G401.6 (cell line): ENCODE data around the gene ASAP2.

Source experiments
- FAIRE-seq: peaks from 2 replicates; lab custom pipeline; 2012; peaks lifted over from hg19 to GRCh38; lab: Jason Lieb, UNC

The ASAP2 gene

DNA sequence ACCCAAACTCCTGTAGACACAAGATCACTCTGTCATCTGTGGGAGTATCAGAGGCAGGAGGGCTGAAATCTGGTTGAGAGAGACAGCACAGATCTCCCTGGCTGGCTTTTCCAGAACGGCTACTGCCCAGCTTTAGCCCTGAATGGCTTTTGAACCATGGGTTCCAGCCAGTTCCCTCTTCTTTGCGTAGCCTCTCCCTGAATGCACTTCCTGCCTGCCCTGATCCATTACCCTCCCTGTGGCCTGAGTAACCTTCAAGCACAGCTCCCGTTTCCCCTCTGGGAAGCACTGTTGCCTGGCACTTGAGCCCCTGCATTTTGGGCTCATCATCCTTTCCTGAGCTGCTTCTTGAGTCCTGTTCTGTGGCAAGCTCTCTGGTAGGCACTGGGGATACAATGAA is 68.8 kb downstream of the ASAP2 start:
- FAIRE-seq: no peak

DNA sequence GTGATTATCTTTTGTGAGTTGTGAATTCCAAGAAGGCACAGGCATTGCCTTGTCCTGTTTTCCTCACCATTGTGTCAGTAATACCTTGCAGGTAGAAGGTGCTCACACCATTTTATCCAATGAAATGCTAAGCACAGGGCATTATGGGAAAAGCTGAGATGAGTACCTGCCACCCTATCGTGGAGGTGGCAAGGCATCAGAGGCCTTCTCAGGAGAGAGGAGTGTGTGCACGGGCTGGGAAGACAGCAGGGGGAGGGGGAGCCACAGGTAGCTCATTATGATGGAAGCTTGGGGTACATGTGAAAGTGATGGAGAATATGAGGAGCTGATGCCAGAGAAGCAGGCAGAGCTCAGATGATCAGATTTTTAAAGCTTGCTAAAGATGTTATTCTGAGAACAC is 69.5 kb downstream of the ASAP2 start:
- no peak for FAIRE-seq

DNA sequence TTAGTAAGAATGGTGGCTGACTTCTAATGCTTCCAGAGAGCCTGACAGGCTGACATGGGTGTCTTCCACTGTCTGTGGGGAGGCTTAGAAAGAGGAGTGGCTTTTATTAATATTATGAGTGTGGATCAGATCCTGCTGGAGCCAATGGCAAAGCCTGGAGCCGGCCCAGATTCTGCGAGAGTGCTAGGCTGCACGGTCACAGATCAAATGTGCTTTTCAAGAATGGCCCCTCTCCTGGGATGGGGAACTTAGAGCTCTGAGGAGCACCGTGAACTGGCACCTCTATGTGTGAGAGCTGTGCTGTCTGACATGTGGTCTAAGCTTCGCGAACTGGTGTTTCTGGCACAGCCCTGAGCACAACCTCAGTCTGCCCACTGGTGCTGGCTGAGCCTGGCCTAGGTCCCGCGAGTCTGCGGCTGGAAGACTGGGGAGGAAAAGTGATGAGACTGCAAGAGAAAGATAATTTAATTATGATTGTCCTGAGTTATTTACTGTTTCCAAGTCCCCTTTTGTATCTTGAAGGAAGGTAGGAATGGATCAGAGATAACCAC is 70.4 kb downstream of the ASAP2 start:
- no peak for FAIRE-seq

DNA sequence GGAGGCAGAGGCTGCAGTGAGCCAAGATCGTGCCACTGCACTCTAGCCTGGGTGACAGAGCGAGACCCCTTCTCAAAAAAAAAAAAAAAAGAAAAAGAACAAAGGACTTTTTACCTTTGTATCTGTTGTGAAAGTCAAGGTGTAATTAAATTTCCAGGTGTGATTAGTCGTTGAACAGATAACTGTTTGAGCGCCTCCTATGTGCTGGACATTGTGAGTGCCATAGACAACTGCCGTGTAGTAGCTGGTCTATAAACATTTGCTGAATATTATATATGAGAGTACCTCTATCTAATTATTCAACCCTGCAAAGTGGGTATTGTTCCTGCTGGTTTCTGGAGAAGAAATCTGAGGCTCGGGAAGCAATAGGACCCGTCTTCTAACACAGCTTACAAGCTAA is 71.8 kb downstream of the ASAP2 start:
- FAIRE-seq: no peak

DNA sequence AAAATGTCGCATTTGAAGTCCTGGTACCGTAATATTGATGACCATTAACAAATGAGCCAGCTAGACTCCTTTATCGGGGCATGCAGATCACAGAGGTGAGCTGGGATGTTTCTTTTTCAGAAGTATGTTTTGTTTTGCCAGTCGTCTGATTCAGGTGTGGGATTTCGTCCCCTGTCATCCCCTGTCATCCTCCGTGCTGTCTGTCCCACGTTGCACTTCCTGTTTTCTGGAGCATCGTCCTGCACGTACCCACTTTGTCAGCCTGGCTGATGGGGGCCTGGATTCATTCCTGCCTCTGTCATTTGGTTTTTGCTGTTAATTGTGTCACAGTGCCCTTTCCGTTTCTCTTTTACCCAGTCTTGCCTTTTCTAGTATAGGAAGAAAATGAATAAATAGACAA is 72.8 kb downstream of the ASAP2 start:
- FAIRE-seq: no peak

DNA sequence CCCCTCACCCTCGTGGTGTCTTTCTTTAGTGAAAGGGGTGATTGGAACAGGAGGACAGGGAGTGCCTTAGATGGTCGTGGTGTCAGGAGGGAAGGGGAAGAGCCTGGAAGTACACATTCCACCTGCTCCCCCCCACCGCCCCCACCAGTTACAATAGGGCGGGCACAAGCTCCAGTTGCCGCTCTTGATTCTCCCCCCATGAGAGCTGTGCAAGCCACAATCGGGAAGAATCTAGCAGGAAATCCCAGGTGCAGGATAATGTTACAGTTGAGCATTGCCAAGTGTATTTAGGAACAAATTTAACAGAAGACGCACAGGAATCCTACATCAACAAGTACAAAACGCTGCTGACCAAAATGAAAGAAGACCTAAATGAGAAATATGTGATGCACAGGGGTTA is 73.6 kb downstream of the ASAP2 start:
- no peak for FAIRE-seq

DNA sequence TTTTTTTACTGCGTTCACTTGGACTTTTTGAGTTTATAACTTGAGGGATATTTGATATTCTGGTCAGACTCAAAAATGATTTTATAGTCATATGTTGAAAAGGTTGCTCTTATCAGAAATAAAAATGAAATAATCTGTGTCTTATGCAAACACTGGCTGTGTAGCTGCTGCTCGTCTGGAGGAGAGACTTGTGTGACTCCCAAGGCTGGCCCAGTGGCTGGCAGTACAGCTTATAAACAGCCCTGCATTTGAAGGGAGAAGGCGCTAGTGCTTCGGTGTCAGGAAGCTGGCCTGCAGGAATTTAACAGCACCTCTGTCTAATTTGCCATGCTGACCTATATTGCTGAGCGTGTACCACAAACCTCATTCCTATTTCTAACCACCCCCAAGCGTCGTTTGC is 74.5 kb downstream of the ASAP2 start:
- FAIRE-seq: no peak

DNA sequence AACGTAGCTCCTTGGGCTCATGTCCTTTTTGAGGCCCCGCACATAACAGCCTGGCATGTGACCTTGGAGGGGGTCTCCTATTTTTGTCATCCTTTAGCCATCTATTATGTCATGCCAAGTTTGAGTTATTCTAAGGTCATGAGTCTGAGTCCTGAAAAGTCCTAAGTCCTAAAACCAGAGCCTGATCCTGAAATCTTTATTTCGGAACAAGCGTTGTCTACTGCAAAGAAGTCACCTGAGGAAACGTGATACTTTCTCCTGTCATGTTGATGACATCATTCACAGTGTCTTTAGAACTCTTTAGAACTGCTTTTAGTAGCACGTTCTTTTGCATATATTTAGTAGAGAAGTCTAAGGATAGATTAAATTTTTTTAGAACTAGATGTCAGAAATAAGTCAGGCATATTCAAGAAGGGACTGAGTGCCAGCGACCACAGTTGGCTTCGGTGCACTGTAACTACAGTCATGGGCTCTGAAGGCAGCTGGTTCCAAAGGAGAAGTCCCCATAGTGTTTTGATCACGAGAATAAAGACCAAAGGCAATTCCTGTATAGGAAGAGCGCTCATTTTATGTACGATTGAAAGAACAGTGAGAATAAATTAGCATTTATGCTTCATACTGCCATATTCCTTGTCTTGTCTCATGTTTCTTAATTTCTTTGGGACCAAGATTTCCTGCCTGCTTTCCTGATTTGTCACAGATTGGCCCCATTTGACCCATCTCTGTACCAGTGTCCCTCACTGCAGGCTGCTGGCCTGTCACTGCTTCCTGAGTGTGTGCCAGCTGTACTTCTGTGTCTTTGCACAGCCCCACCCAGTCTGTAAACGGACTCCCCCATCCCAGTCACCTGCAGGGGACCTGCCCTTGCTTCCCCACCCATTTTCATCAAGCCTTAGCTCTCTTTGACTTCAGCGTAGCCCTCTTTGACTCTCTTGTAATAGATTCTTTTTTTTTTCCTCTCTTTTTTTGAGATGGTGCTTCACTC is 75.8 kb downstream of the ASAP2 start:
- no peak for FAIRE-seq

DNA sequence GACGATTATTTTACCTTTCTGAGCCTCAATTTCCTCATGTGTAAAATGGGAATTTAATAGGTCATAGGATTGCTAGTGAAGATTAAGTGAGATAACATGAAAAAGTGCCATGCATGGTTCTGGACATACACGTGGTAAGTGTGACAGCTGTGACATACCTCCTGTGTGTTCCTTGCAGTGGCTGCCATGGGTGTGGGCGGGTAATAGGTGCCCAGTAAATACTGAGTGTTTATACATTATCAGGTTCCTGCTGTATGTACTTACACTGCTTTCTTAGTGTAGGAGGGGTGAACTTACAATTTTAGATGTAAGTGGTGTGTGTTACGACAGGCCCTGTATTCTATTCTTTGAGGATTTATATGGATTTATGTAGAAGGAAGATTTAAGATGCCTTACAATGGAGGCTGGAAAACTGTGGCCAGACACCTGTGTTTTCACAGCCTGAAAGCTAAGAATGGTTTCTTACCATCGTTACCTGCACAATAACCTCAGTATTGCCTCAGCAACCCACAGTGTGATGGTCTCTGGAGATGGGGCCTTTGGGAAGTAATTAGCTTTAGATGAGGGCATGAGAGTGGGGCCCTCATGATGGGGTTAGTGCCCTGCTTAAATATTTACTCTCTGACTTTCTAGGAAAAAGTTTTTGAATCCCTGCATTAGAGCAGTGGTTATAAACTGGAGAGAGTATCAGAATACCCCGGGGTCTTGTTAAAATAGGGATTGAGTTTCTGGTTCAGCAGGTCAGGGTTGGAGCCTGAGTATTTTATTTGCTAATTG is 78.1 kb downstream of the ASAP2 start:
- no peak for FAIRE-seq

DNA sequence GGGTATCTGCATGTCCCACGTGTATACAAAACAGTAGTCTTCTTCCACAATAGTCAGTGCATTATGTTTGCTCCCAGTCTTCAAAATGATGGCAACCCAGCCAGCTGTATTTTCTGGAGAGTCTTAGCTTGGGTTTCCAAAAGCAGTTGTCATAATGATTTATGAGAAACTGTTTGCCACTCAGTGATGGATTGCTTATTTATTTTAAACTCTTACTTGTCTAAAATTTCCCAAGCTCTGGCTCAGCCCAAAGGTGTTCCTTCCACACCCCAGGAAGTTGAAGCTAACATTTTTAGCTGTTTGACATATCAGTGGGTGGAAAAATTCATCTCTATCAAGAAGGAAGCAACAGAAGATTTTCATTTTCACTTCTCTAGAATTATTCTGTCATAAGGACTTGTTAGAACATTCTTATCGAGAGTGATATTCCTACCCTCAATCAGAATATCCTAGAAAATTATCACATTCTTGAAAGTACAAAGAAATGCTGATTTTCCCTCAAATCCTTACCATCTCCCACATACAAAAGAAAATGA is 78.8 kb downstream of the ASAP2 start:
- FAIRE-seq: no peak

DNA sequence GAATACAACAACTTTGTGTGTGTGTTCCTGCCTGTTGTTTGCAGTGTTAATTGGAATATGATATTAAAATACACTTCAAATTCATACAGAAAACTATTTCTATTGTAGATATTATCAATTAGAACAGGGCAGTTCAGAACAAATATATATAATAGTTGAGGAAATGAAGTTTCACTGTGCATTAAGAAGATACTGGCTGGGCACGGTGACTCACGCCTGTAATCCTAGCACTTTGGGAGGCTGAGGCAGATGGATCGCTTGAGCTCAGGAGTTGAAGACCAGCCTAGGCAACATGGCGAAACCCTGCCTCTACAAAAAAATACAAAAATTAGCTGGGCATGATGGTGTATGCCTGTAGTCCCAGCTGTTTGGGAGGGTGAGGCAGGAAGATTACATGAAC is 79.3 kb downstream of the ASAP2 start:
- no peak for FAIRE-seq

DNA sequence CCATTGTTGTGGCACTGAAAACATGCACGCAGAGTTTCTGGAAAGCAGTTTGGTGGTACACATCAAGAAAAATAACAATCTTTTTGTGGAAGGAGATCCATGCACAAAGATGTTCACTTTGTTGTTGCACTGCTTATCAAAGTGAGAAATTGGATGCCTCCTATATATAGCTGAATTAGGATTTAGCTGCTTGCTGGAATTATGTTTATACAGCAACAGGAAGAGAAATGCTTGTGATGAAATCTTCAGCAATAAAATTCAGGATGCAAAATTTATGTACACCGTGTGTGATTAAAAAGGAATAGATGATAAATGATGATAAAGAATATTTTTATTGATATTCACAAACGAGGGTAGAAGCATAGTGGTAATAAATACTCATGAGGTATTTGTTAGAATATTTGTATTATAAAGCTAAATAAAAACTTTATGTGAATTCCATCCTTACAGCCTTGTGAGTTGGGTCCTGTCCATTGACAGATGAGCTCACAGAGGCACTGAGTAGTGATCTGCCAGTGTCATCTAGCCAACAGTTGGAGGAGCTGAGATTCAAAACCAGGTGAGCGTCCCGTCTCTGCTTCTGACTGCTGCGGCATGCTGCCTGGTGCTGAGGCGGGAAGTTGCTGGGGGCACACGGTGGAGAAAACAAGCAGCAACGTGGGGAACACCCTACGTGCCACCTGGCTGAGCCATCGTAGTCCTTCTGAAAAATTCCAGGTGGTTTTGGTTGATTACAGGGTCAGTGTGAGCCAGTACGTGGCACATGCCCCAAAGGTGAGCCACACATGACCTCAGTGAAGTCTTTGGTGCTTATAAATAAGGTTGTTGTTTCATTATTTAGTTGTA is 80.2 kb downstream of the ASAP2 start:
- FAIRE-seq: no peak

DNA sequence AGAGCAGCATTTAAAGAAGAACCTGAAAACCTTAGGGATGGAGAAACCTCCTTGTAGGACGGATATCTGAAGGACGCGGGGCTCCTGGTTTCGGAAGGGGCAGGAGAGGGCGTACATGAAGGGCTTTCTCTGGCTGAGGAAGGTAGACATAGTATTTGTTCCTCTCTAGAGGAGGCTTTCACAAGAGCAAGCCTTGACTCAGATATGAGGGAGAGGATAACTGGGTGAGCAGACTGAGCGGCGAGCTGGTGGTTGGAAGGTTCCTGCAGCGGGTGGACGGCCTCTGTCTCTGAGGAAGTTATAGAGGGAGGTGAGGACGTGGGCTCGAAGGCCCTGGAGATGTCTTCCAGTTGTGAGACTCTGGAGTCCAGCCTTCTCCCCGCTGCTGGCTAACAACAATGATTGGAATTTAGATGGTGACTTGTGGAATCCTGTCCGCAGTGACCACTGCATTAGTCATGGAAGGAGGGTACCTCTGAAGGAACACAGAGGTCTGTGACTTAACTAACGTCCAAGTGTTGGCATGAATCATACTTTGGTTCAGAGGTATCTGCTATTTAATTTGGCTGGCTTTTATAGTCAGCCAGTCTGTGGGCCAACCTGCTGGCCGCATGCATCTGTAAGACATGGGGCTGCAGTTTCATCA is 80.9 kb downstream of the ASAP2 start:
- FAIRE-seq: no peak

DNA sequence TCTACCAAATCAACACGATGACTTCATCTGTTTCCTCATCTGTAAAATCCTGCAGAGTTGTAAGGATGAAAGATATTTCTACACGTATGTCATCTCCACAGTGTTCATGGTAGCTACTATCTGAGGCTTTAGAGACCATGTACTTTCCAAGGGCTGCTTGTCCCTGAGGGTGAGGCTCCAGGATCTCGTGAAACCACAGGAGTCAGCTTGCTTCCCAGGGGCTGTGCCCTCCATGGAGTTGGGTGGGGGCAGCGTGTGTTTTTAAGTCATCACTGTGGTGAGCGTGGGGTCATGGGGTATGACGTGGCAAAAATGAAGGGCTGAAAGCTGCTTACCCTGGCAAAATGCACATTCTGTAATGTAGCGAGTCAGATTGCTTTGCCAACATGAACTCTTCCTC is 81.6 kb downstream of the ASAP2 start:
- FAIRE-seq: no peak

DNA sequence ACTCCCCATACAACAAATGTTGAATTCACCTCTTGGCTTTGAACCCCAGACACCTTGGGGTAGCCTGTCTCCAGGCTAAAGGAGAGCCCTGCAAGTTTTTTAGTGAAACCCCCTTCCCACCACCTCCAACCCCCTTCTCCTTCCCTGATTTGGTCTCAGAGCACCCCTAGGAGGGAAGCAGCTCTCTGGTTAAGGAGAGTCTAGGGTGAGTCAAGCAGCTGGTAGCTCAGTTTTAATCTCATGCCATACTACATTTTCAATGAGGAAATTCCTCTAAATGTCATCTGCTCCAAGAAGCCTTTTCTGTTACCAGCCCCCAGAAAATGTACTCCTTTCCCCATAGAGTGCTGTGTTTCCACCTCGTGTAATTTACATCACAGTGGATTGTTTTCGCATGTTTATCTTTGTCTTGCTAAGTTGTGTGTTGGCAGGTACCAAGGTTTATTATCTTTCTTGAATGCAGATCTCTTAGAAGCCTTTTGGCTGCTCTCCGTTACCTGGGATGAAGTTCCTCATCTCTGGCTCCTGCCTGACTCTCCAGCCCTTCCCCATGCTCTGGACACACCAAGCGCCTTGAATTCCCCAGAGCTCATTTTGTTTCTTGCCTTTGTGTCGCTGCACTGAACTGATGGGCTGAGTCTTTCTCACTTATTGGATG is 82.2 kb downstream of the ASAP2 start:
- FAIRE-seq: no peak

DNA sequence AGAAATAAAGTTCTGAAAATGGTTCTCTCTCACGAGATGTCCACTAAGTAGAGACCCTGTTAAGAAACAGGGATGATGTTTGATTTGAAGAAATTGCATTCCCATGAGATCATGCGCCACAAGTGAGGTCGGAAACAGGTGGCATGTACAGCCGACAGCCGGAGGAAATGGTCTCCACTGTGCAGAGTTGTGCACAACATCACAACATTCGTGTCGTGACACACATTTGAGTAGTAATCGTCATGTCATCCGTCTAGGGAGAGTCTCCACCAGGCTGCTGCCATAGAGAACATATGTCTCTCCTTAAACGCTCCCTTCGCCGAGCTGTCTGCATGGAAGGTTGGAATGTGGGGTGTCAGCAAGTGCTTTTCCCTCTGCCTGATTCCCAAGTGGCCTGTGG is 84.7 kb downstream of the ASAP2 start:
- no peak for FAIRE-seq

DNA sequence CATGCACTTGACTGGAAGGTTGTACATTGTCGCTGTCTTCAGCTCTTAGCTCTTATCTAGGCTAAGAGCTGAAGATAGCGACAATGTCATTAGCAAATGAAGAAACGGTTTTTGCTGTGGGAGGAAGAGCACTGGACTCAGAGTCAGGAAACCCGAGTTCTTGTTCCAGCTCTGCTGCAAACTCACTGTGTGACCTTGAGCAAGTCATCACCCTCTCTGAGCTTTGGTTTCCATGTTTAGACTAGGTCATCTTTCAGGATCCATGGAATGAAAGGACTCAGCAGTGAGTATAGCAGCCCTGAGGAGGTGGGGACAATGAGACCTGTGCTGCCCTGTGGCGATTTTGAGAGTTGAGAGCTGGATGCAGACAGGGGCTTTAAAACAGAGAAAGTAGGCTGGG is 85.3 kb downstream of the ASAP2 start:
- FAIRE-seq: no peak

DNA sequence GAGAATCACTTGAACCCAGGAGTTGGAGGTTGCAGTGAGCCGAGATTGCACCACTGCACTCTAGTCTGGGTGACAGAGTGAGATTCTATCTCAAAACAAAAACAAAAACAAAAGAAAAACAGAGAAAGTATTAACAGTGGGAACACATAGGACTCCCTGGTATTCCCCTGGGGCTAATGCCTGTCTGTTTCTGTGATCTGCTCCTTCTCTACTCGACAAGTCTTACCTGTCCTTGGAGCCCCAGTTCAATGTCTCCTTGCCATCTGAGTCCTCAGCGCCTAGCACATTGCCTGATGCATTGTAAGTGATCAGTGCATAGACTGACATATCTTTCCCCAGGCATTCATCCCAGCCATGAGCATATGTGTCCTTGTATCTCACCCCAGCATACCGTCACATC is 85.8 kb downstream of the ASAP2 start:
- no peak for FAIRE-seq

DNA sequence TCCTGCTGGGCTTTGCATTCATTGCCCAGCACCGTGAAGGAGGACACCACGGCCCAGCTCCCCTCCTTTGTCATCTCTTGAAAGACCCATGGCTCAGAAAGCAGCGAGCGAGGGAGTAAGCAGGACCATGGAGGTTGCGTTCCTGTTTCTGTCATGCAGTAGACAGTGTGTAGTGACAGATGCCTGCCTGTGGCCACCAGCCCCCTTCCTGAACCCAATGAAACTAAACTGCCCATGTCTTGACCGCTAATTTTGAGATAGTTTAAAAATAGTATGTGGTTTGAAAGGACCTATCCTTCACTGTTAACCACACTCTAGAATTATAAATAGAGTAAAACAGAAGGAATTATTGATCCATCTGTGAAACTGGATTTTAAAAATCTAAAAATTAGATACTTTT is 88.2 kb downstream of the ASAP2 start:
- FAIRE-seq: no peak

DNA sequence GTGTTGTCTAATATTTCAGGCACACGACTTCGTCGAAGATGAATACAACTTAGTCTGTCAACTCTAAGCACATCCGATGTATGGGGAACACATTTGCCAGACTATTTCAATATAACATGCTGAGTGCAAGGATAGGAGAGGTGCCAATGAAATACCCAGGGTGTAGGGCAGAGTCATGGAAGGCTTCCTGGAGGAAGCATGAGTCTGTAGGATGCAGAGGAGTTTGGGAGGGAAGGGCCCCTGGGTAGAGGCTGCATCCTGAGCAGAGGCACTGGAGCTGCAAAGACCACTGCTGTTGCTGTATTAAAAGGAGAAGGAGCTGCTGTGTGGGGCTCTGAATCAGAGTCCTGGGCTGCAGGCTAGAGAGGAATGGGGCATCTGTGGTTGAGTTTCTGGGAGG is 89.9 kb downstream of the ASAP2 start:
- FAIRE-seq: no peak

DNA sequence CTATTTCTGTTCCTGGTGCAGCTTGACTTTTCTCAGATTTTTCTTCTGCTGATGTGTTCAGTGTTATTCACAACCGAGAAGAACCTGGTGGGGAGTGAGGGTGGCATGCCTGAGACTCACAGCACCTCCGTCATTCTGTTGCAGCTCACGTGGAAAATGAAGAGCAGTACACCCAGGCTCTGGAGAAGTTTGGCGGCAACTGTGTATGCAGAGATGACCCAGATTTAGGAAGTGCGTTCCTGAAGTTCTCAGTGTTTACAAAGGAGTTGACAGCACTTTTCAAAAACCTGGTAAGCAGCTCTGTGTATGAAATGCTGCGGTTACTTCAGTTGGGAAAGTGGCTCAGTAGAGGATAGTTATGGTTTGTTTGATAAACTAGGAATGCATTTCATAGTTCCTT is 90.5 kb downstream of the ASAP2 start:
- FAIRE-seq: no peak
